Stomach smooth muscle (tissue), 2 donors: ENCODE data around the gene EPHA4.

Experiments
- H3K27ac ChIP-seq: one replicate; pipeline ENCODE4 v1.7.0; 2013; ENCODE audit warnings: mild to moderate bottlenecking, low read length, inconsistent platforms
- H3K27me3 ChIP-seq, 2 donors: one replicate each; pipeline ENCODE4 v1.7.0; 2013; ENCODE audit warnings: low read length in 2 of 2; ENCODE audit not compliant: insufficient read depth in 2 of 2, control insufficient read depth in 1 of 2
- H3K36me3 ChIP-seq, 2 donors: one replicate each; pipeline ENCODE4 v1.7.0; 2013; ENCODE audit warnings: low read length in 2 of 2; ENCODE audit not compliant: control insufficient read depth in 2 of 2, insufficient read depth in 2 of 2
- H3K4me1 ChIP-seq: one replicate; pipeline ENCODE4 v1.7.0; 2013; ENCODE audit warnings: low read length; ENCODE audit not compliant: control insufficient read depth, insufficient read depth
- H3K4me3 ChIP-seq, 2 donors: one replicate each; pipeline ENCODE4 v1.7.0; 2013; ENCODE audit warnings: low read length in 2 of 2
- H3K9ac ChIP-seq, 2 donors: one replicate each; pipeline ENCODE4 v1.7.0; 2013; ENCODE audit warnings: low read length in 2 of 2, mild to moderate bottlenecking in 1 of 2
- H3K9me3 ChIP-seq, 2 donors: one replicate each; pipeline ENCODE4 v1.7.0; 2013; ENCODE audit warnings: low read length in 2 of 2; ENCODE audit not compliant: control insufficient read depth in 2 of 2
- donor health status: healthy.
- donor health status: Pancreatic carcinoma.

The EPHA4 gene

GRCh38 chr2:221541131-221541735, 30.9 kb downstream of the EPHA4 start:
- H3K27me3 ChIP-seq: no peaks in the 10 kb centered on the region
- H3K4me1 ChIP-seq: peaks cover 3% of the 10 kb centered on the region
- no peaks in the 10 kb centered on the region for H3K9me3 ChIP-seq
- no peak overlapping the region for H3K4me3 ChIP-seq
- H3K36me3 ChIP-seq: no peaks in the 10 kb centered on the region
- H3K27ac ChIP-seq: no peak overlapping the region
- no peak overlapping the region for H3K9ac ChIP-seq

GRCh38 chr2:221539246-221539645, 32.9 kb downstream of the EPHA4 start:
- no peak overlapping the region for H3K4me3 ChIP-seq
- peaks cover 3% of the 10 kb centered on the region for H3K4me1 ChIP-seq
- H3K9me3 ChIP-seq: no peaks in the 10 kb centered on the region
- H3K27me3 ChIP-seq: no peaks in the 10 kb centered on the region
- no peak overlapping the region for H3K9ac ChIP-seq
- no peaks in the 10 kb centered on the region for H3K36me3 ChIP-seq
- H3K27ac ChIP-seq: no peak overlapping the region

GRCh38 chr2:221535824-221536223, 36.3 kb downstream of the EPHA4 start:
- Histone ChIP-seq H3K36me3 (no peaks in the 10 kb centered on the region), H3K27me3 (no peaks in the 10 kb centered on the region), H3K9me3 (no peaks in the 10 kb centered on the region), H3K27ac (no peak overlapping the region), H3K4me1 (peaks cover 3% of the 10 kb centered on the region), H3K9ac (no peak overlapping the region), H3K4me3 (no peak overlapping the region)

GRCh38 chr2:221533299-221533698, 38.8 kb downstream of the EPHA4 start:
- H3K27me3 ChIP-seq: no peaks in the 10 kb centered on the region
- peaks cover 3% of the 10 kb centered on the region for H3K4me1 ChIP-seq
- no peak overlapping the region for H3K9ac ChIP-seq
- H3K9me3 ChIP-seq: no peaks in the 10 kb centered on the region
- no peak overlapping the region for H3K4me3 ChIP-seq
- H3K27ac ChIP-seq: no peak overlapping the region
- no peaks in the 10 kb centered on the region for H3K36me3 ChIP-seq

- Histone ChIP-seq H3K4me1 (peaks cover 3% of the 10 kb centered on the region), H3K27ac (no peak overlapping the region), H3K36me3 (no peaks in the 10 kb centered on the region), H3K4me3 (no peak overlapping the region), H3K9ac (no peak overlapping the region), H3K9me3 (no peaks in the 10 kb centered on the region), H3K27me3 (no peaks in the 10 kb centered on the region)
Observed at GRCh38 chr2:221532641-221533040, 39.5 kb downstream of the EPHA4 start.

GRCh38 chr2:221530653-221531037, 41.5 kb downstream of the EPHA4 start:
- H3K4me1 ChIP-seq: no peaks in the 10 kb centered on the region
- H3K27me3 ChIP-seq: no peaks in the 10 kb centered on the region
- H3K36me3 ChIP-seq: no peaks in the 10 kb centered on the region
- no peaks in the 10 kb centered on the region for H3K9me3 ChIP-seq
- H3K27ac ChIP-seq: no peak overlapping the region
- H3K4me3 ChIP-seq: no peak overlapping the region
- H3K9ac ChIP-seq: no peak overlapping the region

GRCh38 chr2:221529943-221530652, 42.0 kb downstream of the EPHA4 start:
- Histone ChIP-seq H3K4me1 (no peaks in the 10 kb centered on the region), H3K27ac (no peak overlapping the region), H3K9ac (no peak overlapping the region), H3K27me3 (no peaks in the 10 kb centered on the region), H3K9me3 (no peaks in the 10 kb centered on the region), H3K4me3 (no peak overlapping the region), H3K36me3 (no peaks in the 10 kb centered on the region)

GRCh38 chr2:221529177-221529942, 42.7 kb downstream of the EPHA4 start:
- Histone ChIP-seq H3K9ac (no peak overlapping the region), H3K9me3 (no peaks in the 10 kb centered on the region), H3K27ac (no peak overlapping the region), H3K4me1 (no peaks in the 10 kb centered on the region), H3K36me3 (no peaks in the 10 kb centered on the region), H3K27me3 (no peaks in the 10 kb centered on the region), H3K4me3 (no peak overlapping the region)

GRCh38 chr2:221527776-221528309, 44.3 kb downstream of the EPHA4 start:
- no peaks in the 10 kb centered on the region for H3K9me3 ChIP-seq
- H3K27me3 ChIP-seq: no peaks in the 10 kb centered on the region
- H3K27ac ChIP-seq: no peak overlapping the region
- H3K4me1 ChIP-seq: no peaks in the 10 kb centered on the region
- H3K36me3 ChIP-seq: peaks cover 0 to 3% of the 10 kb centered on the region in 2 donors
- H3K4me3 ChIP-seq: no peak overlapping the region
- no peak overlapping the region for H3K9ac ChIP-seq

- H3K27me3 ChIP-seq: no peaks in the 10 kb centered on the region
- no peak overlapping the region for H3K4me3 ChIP-seq
- peaks cover 6% of the 10 kb centered on the region for H3K4me1 ChIP-seq
- no peak overlapping the region for H3K27ac ChIP-seq
- peaks cover 0 to 3% of the 10 kb centered on the region in 2 donors for H3K36me3 ChIP-seq
- no peak overlapping the region for H3K9ac ChIP-seq
- no peaks in the 10 kb centered on the region for H3K9me3 ChIP-seq
Observed at GRCh38 chr2:221524158-221524557, 47.9 kb downstream of the EPHA4 start.
